OCI-LY1 (cell line): Measurements from ENCODE around the gene SANBR.

Source experiments
- H2AFZ ChIP-seq: fragments of 200-600 bp; sonication (generic), shearing (Covaris generic); 2 replicates; pipeline ENCODE4 v1.6.0; 2014; ENCODE audit warnings: antibody characterized with exemption, mild to moderate bottlenecking, low read length
- H3F3A ChIP-seq: fragments of 200-600 bp; sonication (generic), shearing (Covaris generic); 2 replicates; pipeline ENCODE4 v1.6.0; 2014; ENCODE audit warnings: mild to moderate bottlenecking, antibody characterized with exemption, low read length, moderate library complexity; ENCODE audit not compliant: insufficient read depth
- H3K27ac ChIP-seq: fragments of 200-600 bp; sonication (generic); 2 replicates; pipeline ENCODE4 v1.5.1; 2014; ENCODE audit warnings: low read length, mixed run types, mild to moderate bottlenecking, low read depth; ENCODE audit not compliant: poor library complexity, severe bottlenecking
- H3K27me3 ChIP-seq: fragments of 200-600 bp; sonication (generic); 2 replicates; pipeline ENCODE4 v1.6.0; 2014; ENCODE audit warnings: antibody characterized with exemption, mild to moderate bottlenecking, low read length, moderate library complexity; ENCODE audit not compliant: insufficient read depth
- H3K36me3 ChIP-seq: fragments of 200-600 bp; sonication (generic); 2 replicates; pipeline ENCODE4 v1.6.1; 2014; ENCODE audit warnings: mild to moderate bottlenecking, antibody characterized with exemption, low read length, moderate library complexity, mixed read lengths; ENCODE audit not compliant: insufficient read depth
- H3K4me1 ChIP-seq: fragments of 200-600 bp; sonication (generic); 2 replicates; pipeline ENCODE4 v1.5.1; 2014; ENCODE audit warnings: mild to moderate bottlenecking, low read length, moderate library complexity; ENCODE audit not compliant: insufficient read depth, severe bottlenecking
- H3K4me2 ChIP-seq: fragments of 200-600 bp; sonication (generic), shearing (Covaris generic); 2 replicates; pipeline ENCODE4 v1.6.1; 2014; ENCODE audit warnings: low read length
- H3K4me3 ChIP-seq: fragments of 200-600 bp; sonication (generic); 2 replicates; pipeline ENCODE4 v1.5.1; 2014; ENCODE audit warnings: low read length, low read depth, mild to moderate bottlenecking, mixed read lengths; ENCODE audit not compliant: poor library complexity, severe bottlenecking
- H3K79me2 ChIP-seq: fragments of 200-600 bp; shearing (Covaris generic); 2 replicates; pipeline ENCODE4 v1.6.1; 2016; ENCODE audit warnings: mixed run types, low read length, mixed read lengths; ENCODE audit not compliant: insufficient read depth
- H3K9ac ChIP-seq: fragments of 200-600 bp; sonication (generic), shearing (Covaris generic); 2 replicates; pipeline ENCODE4 v1.6.1; 2014; ENCODE audit warnings: mild to moderate bottlenecking, low read length, mixed read lengths
- H3K9me2 ChIP-seq: fragments of 200-600 bp; sonication (generic), shearing (Covaris generic); 2 replicates; pipeline ENCODE4 v1.6.1; 2014; ENCODE audit warnings: low read depth, mild to moderate bottlenecking, low read length, mixed read lengths
- H3K9me3 ChIP-seq: fragments of 200-600 bp; shearing (Covaris generic); 2 replicates; pipeline ENCODE4 v1.6.1; 2014; ENCODE audit warnings: low read length, mixed read lengths
- H4K20me1 ChIP-seq: fragments of 200-600 bp; sonication (generic), shearing (Covaris generic); 2 replicates; pipeline ENCODE4 v1.6.0; 2016; ENCODE audit warnings: mild to moderate bottlenecking, low read length; ENCODE audit not compliant: insufficient read depth
- CTCF ChIP-seq: fragments of 200-600 bp; sonication (generic), shearing (Covaris generic); IDR thresholded peaks from 2 replicates; pipeline ENCODE4 v1.5.1; 2017; ENCODE audit warnings: mild to moderate bottlenecking, antibody characterized with exemption, low read length, moderate library complexity, mixed read lengths
- EZH2 ChIP-seq: fragments of 200-600 bp; sonication (generic), shearing (Covaris generic); IDR thresholded peaks from 2 replicates; pipeline ENCODE4 v1.8.0; 2017; ENCODE audit warnings: borderline replicate concordance, mixed run types, mild to moderate bottlenecking, antibody characterized with exemption, low read length, moderate library complexity, mixed read lengths

SANBR gene

GRCh38 chr2:61055557-61055956 is 10.1 kb upstream of the SANBR start:
- Histone ChIP-seq H3K9ac (no peak overlapping the region), H3K4me3 (no peak overlapping the region), H3K79me2 (no peaks in the 10 kb centered on the region), H3K27me3 (no peaks in the 10 kb centered on the region), H3F3A (no peaks in the 10 kb centered on the region), H2AFZ (no peak overlapping the region), H3K4me2 (no peak overlapping the region), H3K9me2 (no peaks in the 10 kb centered on the region), H3K4me1 (no peaks in the 10 kb centered on the region), H4K20me1 (no peaks in the 10 kb centered on the region), H3K36me3 (peaks cover 17% of the 10 kb centered on the region), H3K27ac (no peak overlapping the region), H3K9me3 (no peaks in the 10 kb centered on the region)
- TF ChIP-seq EZH2 (no peak), CTCF (no peak)

- H3K4me3 ChIP-seq, result no peak overlapping the region
- H3K79me2 ChIP-seq, result no peaks in the 10 kb centered on the region
- H3K4me2 ChIP-seq, result no peak overlapping the region
- H3K4me1 ChIP-seq, result no peaks in the 10 kb centered on the region
- no peaks in the 10 kb centered on the region for H3F3A ChIP-seq
- no peak overlapping the region for H2AFZ ChIP-seq
- TF ChIP-seq CTCF, result no peak
- no peak for TF ChIP-seq EZH2
- H4K20me1 ChIP-seq, result no peaks in the 10 kb centered on the region
- H3K9me3 ChIP-seq, result no peaks in the 10 kb centered on the region
- H3K27ac ChIP-seq, result no peak overlapping the region
- H3K36me3 ChIP-seq, result peaks cover 8% of the 10 kb centered on the region
- H3K9ac ChIP-seq, result no peak overlapping the region
- no peaks in the 10 kb centered on the region for H3K9me2 ChIP-seq
- H3K27me3 ChIP-seq, result no peaks in the 10 kb centered on the region
Observed at GRCh38 chr2:61057562-61057961, 8.1 kb upstream of the SANBR start.

- Histone ChIP-seq H3K27ac (no peak overlapping the region), H3K4me2 (no peak overlapping the region), H3K9ac (no peak overlapping the region), H3K9me3 (no peaks in the 10 kb centered on the region), H3K4me3 (no peak overlapping the region), H3K4me1 (no peaks in the 10 kb centered on the region), H3K36me3 (peaks cover 4% of the 10 kb centered on the region; the same call in 1 of the 2 replicates), H3F3A (no peaks in the 10 kb centered on the region), H3K27me3 (no peaks in the 10 kb centered on the region), H3K79me2 (no peaks in the 10 kb centered on the region), H2AFZ (no peak overlapping the region), H3K9me2 (no peaks in the 10 kb centered on the region), H4K20me1 (no peaks in the 10 kb centered on the region)
- TF ChIP-seq EZH2, result no peak
- no peak for TF ChIP-seq CTCF
Observed at GRCh38 chr2:61059382-61059781, 6.3 kb upstream of the SANBR start.
